Dermis microvascular lymphatic vessel endothelial cell (primary cell): ENCODE data around the gene RTCB. TPM values are rescaled to one million over a fixed set of nuclear protein-coding genes. Genes with fewer than 3 reads are reported as not detected.

Experiments
- DNase-seq, 2 donors: peaks; one replicate each; pipeline versions ENCODE4 v3.0.0 to v3.0.0-alpha.2; 2010; ENCODE audit warnings: low read depth in 2 of 2
- total RNA-seq: library from RNA; depleted of rRNA; stranded (reverse); fragments of >200 nt; gene quantifications from 2 replicates; pipeline ENCODE4 v1.2.1, GENCODE V29; 2014

RTCB gene
- total RNA-seq, 1 donor from 2014 or later = 129 TPM

GRCh38 chr22:32339190-32340012 is 72.6 kb downstream of the RTCB start:
- no peak for DNase-seq

- DNase-seq = peak; percentile 52 to 77
Observed at GRCh38 chr22:32338757-32339156, 73.3 kb downstream of the RTCB start.

Other genes with a start within 250 kb of the RTCB start
- gene RFPL2, start 207.2 kb downstream of the RTCB start, total RNA-seq = 0.13 TPM in 1 of 2 replicates, not detected in the other
- gene SLC5A4, start 156.9 kb downstream of the RTCB start, total RNA-seq = 3.0 and 4.6 TPM in 2 replicates
- not detected in 2 replicates for gene RFPL3, start 54.4 kb downstream of the RTCB start, total RNA-seq
- gene BPIFC, start 52.2 kb upstream of the RTCB start, total RNA-seq = not detected in 2 replicates
- gene FBXO7, start 62.6 kb upstream of the RTCB start, total RNA-seq = 43.6 and 72.6 TPM in 2 replicates